ENCODE results near the gene ELMO3. TPM values are rescaled to one million over a fixed set of nuclear protein-coding genes. Genes with fewer than 3 reads are reported as not detected.

ELMO3 gene
- total and polyA plus RNA-seq, 3 experiments from 2014 or later, result 5.0 to 5.3 TPM; not detected in 1

- no peaks in the 10 kb centered on the region for H3K36me3 ChIP-seq (ENCODE audit: insufficient read depth, low read length)
- Mint-ChIP-seq H3K27me3 (no peaks in the 10 kb centered on the region), H3K9me3 (no peaks in the 10 kb centered on the region), H3K4me1 (peaks cover 20 to 40% (median 36%) of the 10 kb centered on the region in 3 donors), H3K27ac (peak overlapping the region in 1 of 8 donors; percentile 61), H3K4me3 (peak overlapping the region; percentile 35 to 86 (median 82)), H3K36me3 (peaks cover 0 to 4% (median 0%) of the 10 kb centered on the region in 3 donors)
- DNase-seq, result peak in 1 of 5 donors; percentile 1
- no peak overlapping the region for H3K4me3 ChIP-seq (ENCODE audit: low read length)
- ChIA-PET POLR2A (no interaction called here), CTCF (interaction anchor here (1.0 kb wide), 1 partner anchor 10 kb away, joined by 3 read pairs; no protein-coding TSS in a partner anchor)
- no peaks in the 10 kb centered on the region for H3K27me3 ChIP-seq (ENCODE audit: insufficient read depth, low read length, poor library complexity, severe bottlenecking)
- H3K9me3 ChIP-seq (ENCODE audit: low read length), result no peaks in the 10 kb centered on the region
- H3K4me1 ChIP-seq (ENCODE audit: insufficient read depth, low read length), result peaks cover 31% of the 10 kb centered on the region
- no peak overlapping the region for H3K27ac ChIP-seq (ENCODE audit: low read depth, low read length)
Observed at GRCh38 chr16:67250045-67250327, 51.1 kb downstream of the ELMO3 start.

GRCh38 chr16:67252609-67253497 lies 53.9 kb downstream of the ELMO3 start:
- POLR2A ChIA-PET, result no interaction called here
- Histone ChIP-seq H3K36me3 (ENCODE audit: insufficient read depth, low read length) (no peaks in the 10 kb centered on the region), H3K27ac (ENCODE audit: low read depth, low read length) (no peak overlapping the region), H3K9me3 (ENCODE audit: low read length) (no peaks in the 10 kb centered on the region), H3K4me3 (ENCODE audit: low read length) (no peak overlapping the region), H3K4me1 (ENCODE audit: insufficient read depth, low read length) (peaks cover 17% of the 10 kb centered on the region), H3K27me3 (ENCODE audit: insufficient read depth, low read length, poor library complexity, severe bottlenecking) (no peaks in the 10 kb centered on the region)
- H3K36me3 Mint-ChIP-seq, result no peaks in the 10 kb centered on the region
- H3K4me1 Mint-ChIP-seq, result peaks cover 10 to 22% (median 18%) of the 10 kb centered on the region in 3 donors
- H3K9me3 Mint-ChIP-seq, result no peaks in the 10 kb centered on the region
- H3K27me3 Mint-ChIP-seq, result peaks cover 5 to 10% of the 10 kb centered on the region in 2 donors
- H3K4me3 Mint-ChIP-seq, result peak overlapping the region in 2 of 7 donors; percentile 12 to 61
- CTCF ChIA-PET, result no interaction called here
- peak in 1 of 5 donors; percentile 22 for DNase-seq
- no peak overlapping the region for H3K27ac Mint-ChIP-seq

Other genes with a start within 250 kb of the ELMO3 start
- gene CES3, start 237.9 kb upstream of the ELMO3 start, total RNA-seq, result under 1 TPM; 0.16 to 0.24 TPM
- not detected for gene CES3, start 237.9 kb upstream of the ELMO3 start, polyA plus RNA-seq
- 1 to 10 TPM; 4.2 to 5.1 TPM for gene CES4A, start 210.5 kb upstream of the ELMO3 start, total RNA-seq
- gene CES4A, start 210.5 kb upstream of the ELMO3 start, polyA plus RNA-seq, result 1.7 TPM
- gene CBFB, start 170.0 kb upstream of the ELMO3 start, total RNA-seq, result 100 to 1,000 TPM; 132 to 141 TPM
- gene CBFB, start 170.0 kb upstream of the ELMO3 start, polyA plus RNA-seq, result 100 TPM
- gene PHAF1, start 89.2 kb upstream of the ELMO3 start, total RNA-seq, result 10 to 100 TPM; 20.2 to 21.2 TPM
- 14.7 TPM for gene PHAF1, start 89.2 kb upstream of the ELMO3 start, polyA plus RNA-seq
- 1 to 10 TPM; 2.4 to 2.7 TPM for gene B3GNT9, start 48.1 kb upstream of the ELMO3 start, total RNA-seq
- gene B3GNT9, start 48.1 kb upstream of the ELMO3 start, polyA plus RNA-seq, result 5.0 TPM
- gene TRADD, start 39.2 kb upstream of the ELMO3 start, total RNA-seq, result 10 to 100 TPM; 23.8 to 28.7 TPM
- gene TRADD, start 39.2 kb upstream of the ELMO3 start, polyA plus RNA-seq, result 141 TPM
- gene FBXL8, start 39.2 kb upstream of the ELMO3 start, total RNA-seq, result 10 to 100 TPM; 10.5 to 14.3 TPM
- 11.6 TPM for gene FBXL8, start 39.2 kb upstream of the ELMO3 start, polyA plus RNA-seq
- 10 to 100 TPM; 11.6 to 13.3 TPM for gene HSF4, start 34.4 kb upstream of the ELMO3 start, total RNA-seq
- not detected for gene HSF4, start 34.4 kb upstream of the ELMO3 start, polyA plus RNA-seq
- 1 to 10 TPM; 2.1 to 2.3 TPM for gene NOL3, start 28.6 kb upstream of the ELMO3 start, total RNA-seq
- 0.91 TPM for gene NOL3, start 28.6 kb upstream of the ELMO3 start, polyA plus RNA-seq
- gene MATCAP1, start 15.2 kb upstream of the ELMO3 start, total RNA-seq, result 10 to 100 TPM; 15.3 to 15.6 TPM
- gene MATCAP1, start 15.2 kb upstream of the ELMO3 start, polyA plus RNA-seq, result 0.68 TPM
- gene EXOC3L1, start 9.0 kb upstream of the ELMO3 start, total RNA-seq, result not detected
- not detected for gene EXOC3L1, start 9.0 kb upstream of the ELMO3 start, polyA plus RNA-seq
- 100 to 1,000 TPM; 137 to 139 TPM for gene E2F4, start 7.0 kb upstream of the ELMO3 start, total RNA-seq
- gene E2F4, start 7.0 kb upstream of the ELMO3 start, polyA plus RNA-seq, result 86.0 TPM
- gene TMEM208, start 28.0 kb downstream of the ELMO3 start, total RNA-seq, result 10 to 100 TPM; 58.4 to 69.5 TPM
- 83.7 TPM for gene TMEM208, start 28.0 kb downstream of the ELMO3 start, polyA plus RNA-seq
- gene FHOD1, start 48.4 kb downstream of the ELMO3 start, total RNA-seq, result 100 to 1,000 TPM; 111 to 117 TPM
- gene FHOD1, start 48.4 kb downstream of the ELMO3 start, polyA plus RNA-seq, result 5.5 TPM
- gene SLC9A5, start 49.8 kb downstream of the ELMO3 start, total RNA-seq, result 1 to 10 TPM; 5.2 TPM
- not detected for gene SLC9A5, start 49.8 kb downstream of the ELMO3 start, polyA plus RNA-seq
- 10 to 100 TPM; 25.3 to 29.3 TPM for gene PLEKHG4, start 80.4 kb downstream of the ELMO3 start, total RNA-seq
- 1.6 TPM for gene PLEKHG4, start 80.4 kb downstream of the ELMO3 start, polyA plus RNA-seq
- 1 to 10 TPM in 1 of 2 experiments, under 1 TPM in 1; 0.71 to 1.4 TPM for gene KCTD19, start 127.6 kb downstream of the ELMO3 start, total RNA-seq
- not detected for gene KCTD19, start 127.6 kb downstream of the ELMO3 start, polyA plus RNA-seq
- gene LRRC36, start 127.7 kb downstream of the ELMO3 start, total RNA-seq, result under 1 TPM; 0.28 to 0.31 TPM
- not detected for gene LRRC36, start 127.7 kb downstream of the ELMO3 start, polyA plus RNA-seq
- not detected for gene TPPP3, start 194.4 kb downstream of the ELMO3 start, total RNA-seq
- not detected for gene TPPP3, start 194.4 kb downstream of the ELMO3 start, polyA plus RNA-seq
- gene ZDHHC1, start 217.3 kb downstream of the ELMO3 start, total RNA-seq, result 1 to 10 TPM; 1.3 TPM
- 0.60 TPM for gene ZDHHC1, start 217.3 kb downstream of the ELMO3 start, polyA plus RNA-seq
- gene HSD11B2, start 232.0 kb downstream of the ELMO3 start, total RNA-seq, result 1 to 10 TPM; 1.1 to 1.5 TPM
- not detected for gene HSD11B2, start 232.0 kb downstream of the ELMO3 start, polyA plus RNA-seq

Data from CD8-positive, alpha-beta memory T cell (primary cell).